HUES6 (cell line): ENCODE measurements around the gene SPAG16.

ENCODE experiments used
- H3K27ac ChIP-seq: 2 replicates; pipeline ENCODE4 v1.7.0; 2013; ENCODE audit warnings: low read depth, mild to moderate bottlenecking, low read length, inconsistent platforms
- H3K27me3 ChIP-seq: 2 replicates; pipeline ENCODE4 v1.6.1; 2013; ENCODE audit warnings: low read length; ENCODE audit not compliant: control insufficient read depth, insufficient read depth
- H3K36me3 ChIP-seq: 2 replicates; pipeline ENCODE4 v1.6.1; 2013; ENCODE audit warnings: low read length; ENCODE audit not compliant: control insufficient read depth, insufficient read depth
- H3K4me1 ChIP-seq: 2 replicates; pipeline ENCODE4 v1.6.1; 2013; ENCODE audit warnings: low read length; ENCODE audit not compliant: control insufficient read depth, insufficient read depth
- H3K4me3 ChIP-seq: 2 replicates; pipeline ENCODE4 v1.5.1; 2013; ENCODE audit warnings: low read depth, low read length
- H3K9ac ChIP-seq: one replicate; pipeline ENCODE4 v1.6.1; 2013; ENCODE audit warnings: mild to moderate bottlenecking, low read length
- H3K9me3 ChIP-seq: 2 replicates; pipeline ENCODE4 v1.6.1; 2013; ENCODE audit warnings: low read depth, low read length; ENCODE audit not compliant: control insufficient read depth, insufficient read depth

Gene SPAG16

DNA sequence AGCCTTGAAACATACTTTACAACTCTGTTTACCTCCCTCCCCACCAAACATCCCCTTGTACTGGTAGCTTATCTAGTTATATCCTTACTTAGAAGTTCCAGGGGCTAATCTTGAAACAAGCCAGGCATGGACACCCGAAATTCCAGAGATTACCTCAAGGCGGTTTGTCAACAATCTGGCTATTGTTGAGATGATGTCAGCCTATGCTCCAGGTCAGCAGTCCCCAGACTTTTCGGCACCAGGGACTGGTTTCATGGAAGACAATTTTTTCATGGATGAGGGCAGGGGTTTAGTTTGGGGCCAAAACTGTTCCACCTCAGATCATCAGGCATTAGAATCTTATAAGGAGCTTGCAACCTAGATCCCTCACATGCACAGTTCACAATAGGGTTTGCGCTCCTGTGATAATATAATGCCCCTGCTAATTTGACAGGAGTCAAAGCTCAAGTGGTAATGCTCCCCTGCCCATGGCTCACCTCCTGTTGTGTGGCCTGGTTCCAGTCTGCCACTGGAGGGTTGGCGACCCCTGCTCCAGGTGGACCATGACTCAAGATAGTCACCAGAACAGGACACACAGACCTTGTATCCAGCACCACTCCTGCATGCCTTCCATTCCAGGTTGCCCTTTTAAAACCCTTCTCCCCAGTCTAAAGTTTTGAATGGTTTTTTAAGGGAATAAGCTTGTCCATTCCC, 171.2 kb downstream of the SPAG16 start:
- Histone ChIP-seq H3K27ac (peak overlapping the region; percentile 13; the same call in 1 of the 2 replicates), H3K4me1 (0 out of 2 replicates have a peak, but pooled peaks cover 3% of the 10 kb centered on the region), H3K27me3 (no peaks in the 10 kb centered on the region), H3K36me3 (no peaks in the 10 kb centered on the region), H3K4me3 (no peak overlapping the region), H3K9me3 (no peaks in the 10 kb centered on the region), H3K9ac (peak overlapping the region; percentile 27)

DNA sequence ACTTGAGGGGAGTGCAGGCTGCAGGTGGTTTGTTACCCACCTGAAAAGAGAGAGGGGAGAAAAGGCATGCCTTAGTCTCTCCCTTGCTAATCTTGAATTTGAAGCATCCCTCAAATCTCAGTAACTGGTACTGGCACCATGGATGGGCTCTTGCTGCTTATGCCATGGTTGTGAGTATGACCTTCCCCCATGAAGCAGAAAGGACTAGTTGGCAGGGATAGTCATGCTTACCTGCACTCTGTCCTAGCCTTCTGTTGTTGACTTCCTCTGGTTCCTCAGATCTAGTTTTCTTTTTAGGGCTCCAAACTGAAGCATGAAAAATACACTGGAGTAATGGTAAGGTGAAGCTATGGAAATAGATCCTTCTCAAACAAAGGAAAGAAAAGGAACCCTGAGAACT, 191.2 kb downstream of the SPAG16 start:
- H3K27ac ChIP-seq: no peak overlapping the region
- H3K4me1 ChIP-seq: no peaks in the 10 kb centered on the region
- no peaks in the 10 kb centered on the region for H3K36me3 ChIP-seq

DNA sequence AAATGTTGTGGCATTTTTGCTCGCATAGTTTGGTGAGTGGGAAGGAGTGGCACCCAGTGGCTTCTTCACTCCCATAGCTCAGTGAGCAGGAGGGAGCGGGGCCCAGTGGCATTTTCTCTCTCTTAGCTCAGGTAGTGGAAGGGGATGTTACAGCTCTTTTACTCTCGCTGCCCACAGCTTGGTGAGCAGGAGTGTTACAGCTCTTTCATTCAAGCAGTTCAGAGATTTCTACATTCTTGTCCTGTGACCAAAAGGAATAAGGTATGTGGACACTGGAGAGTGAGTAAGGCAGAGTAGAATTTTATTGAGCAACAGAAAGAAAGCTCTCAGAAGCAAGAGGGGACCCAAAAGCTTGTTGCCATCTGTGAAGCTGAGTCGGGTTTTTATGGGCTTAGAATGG, 192.4 kb downstream of the SPAG16 start:
- Histone ChIP-seq H3K4me3 (no peak overlapping the region), H3K36me3 (no peaks in the 10 kb centered on the region), H3K27me3 (no peaks in the 10 kb centered on the region), H3K27ac (no peak overlapping the region), H3K9ac (no peak overlapping the region), H3K9me3 (peaks cover 39% of the 10 kb centered on the region), H3K4me1 (no peaks in the 10 kb centered on the region)

More for the DNA sequence above, 191.2 kb downstream of the SPAG16 start:
- Histone ChIP-seq H3K27me3 (no peaks in the 10 kb centered on the region), H3K4me3 (no peak overlapping the region), H3K9me3 (peaks cover 47% of the 10 kb centered on the region), H3K9ac (no peak overlapping the region)

DNA sequence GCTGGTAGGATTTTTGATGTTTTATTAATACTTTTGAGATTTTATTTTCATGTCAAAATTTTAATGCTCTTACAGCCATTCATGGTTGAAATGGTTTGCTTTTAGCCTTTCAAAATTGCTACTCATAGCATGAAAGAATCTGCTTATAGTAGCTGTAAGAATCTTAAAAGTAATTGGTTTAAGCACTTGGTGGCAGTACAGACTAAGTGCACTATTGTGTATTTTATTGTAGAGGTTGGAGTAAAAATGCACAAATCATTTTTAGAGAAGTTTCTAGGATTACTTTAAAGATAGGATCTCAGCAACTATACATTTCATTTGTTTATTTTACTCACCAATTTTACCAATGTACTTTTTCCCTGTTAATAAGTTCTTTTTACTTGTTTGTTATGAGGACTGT, 205.8 kb downstream of the SPAG16 start:
- Histone ChIP-seq H3K36me3 (no peaks in the 10 kb centered on the region), H3K9ac (no peak overlapping the region), H3K4me3 (no peak overlapping the region)

GRCh38 chr2:213491376-213491775, 207.1 kb downstream of the SPAG16 start:
- Histone ChIP-seq H3K36me3 (no peaks in the 10 kb centered on the region), H3K4me1 (no peaks in the 10 kb centered on the region), H3K27ac (no peak overlapping the region), H3K27me3 (no peaks in the 10 kb centered on the region), H3K9me3 (no peaks in the 10 kb centered on the region), H3K9ac (no peak overlapping the region), H3K4me3 (no peak overlapping the region)

More for the DNA sequence above, 205.8 kb downstream of the SPAG16 start:
- H3K27ac ChIP-seq: no peak overlapping the region
- H3K27me3 ChIP-seq: no peaks in the 10 kb centered on the region
- H3K9me3 ChIP-seq: no peaks in the 10 kb centered on the region
- no peaks in the 10 kb centered on the region for H3K4me1 ChIP-seq

GRCh38 chr2:213496226-213496625, 212.0 kb downstream of the SPAG16 start:
- Histone ChIP-seq H3K4me1 (no peaks in the 10 kb centered on the region), H3K9me3 (no peaks in the 10 kb centered on the region), H3K27me3 (no peaks in the 10 kb centered on the region), H3K9ac (no peak overlapping the region), H3K4me3 (no peak overlapping the region), H3K27ac (no peak overlapping the region), H3K36me3 (no peaks in the 10 kb centered on the region)

DNA sequence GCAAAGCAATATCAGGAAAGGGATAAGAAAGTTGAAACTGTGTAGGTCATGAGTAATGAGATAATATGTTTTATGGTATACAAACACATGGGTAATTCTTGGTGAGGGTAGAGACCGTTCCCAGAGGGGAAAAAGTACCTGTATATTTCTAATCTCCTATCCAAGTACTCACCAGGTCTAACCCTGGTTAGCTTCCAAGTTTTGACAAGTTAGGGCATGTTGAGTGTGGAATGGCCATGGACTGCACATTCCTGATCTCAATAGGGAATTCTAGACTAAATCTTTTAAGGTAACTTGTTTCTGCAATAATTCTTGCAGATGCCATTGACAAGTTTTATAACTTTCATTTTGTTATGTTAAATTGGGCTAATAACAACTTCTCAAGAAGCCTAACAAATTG, 216.6 kb downstream of the SPAG16 start:
- no peaks in the 10 kb centered on the region for H3K9me3 ChIP-seq
- no peak overlapping the region for H3K4me3 ChIP-seq
- H3K27ac ChIP-seq: no peak overlapping the region
- H3K36me3 ChIP-seq: no peaks in the 10 kb centered on the region
- no peaks in the 10 kb centered on the region for H3K27me3 ChIP-seq
- no peak overlapping the region for H3K9ac ChIP-seq
- no peaks in the 10 kb centered on the region for H3K4me1 ChIP-seq

GRCh38 chr2:213524164-213524563, 239.9 kb downstream of the SPAG16 start:
- peaks cover 22% of the 10 kb centered on the region for H3K9me3 ChIP-seq
- no peaks in the 10 kb centered on the region for H3K36me3 ChIP-seq
- H3K27ac ChIP-seq: no peak overlapping the region
- H3K4me3 ChIP-seq: no peak overlapping the region
- no peaks in the 10 kb centered on the region for H3K27me3 ChIP-seq
- no peaks in the 10 kb centered on the region for H3K4me1 ChIP-seq
- H3K9ac ChIP-seq: no peak overlapping the region

GRCh38 chr2:213537579-213537978, 253.3 kb downstream of the SPAG16 start:
- no peak overlapping the region for H3K27ac ChIP-seq
- no peaks in the 10 kb centered on the region for H3K4me1 ChIP-seq
- no peaks in the 10 kb centered on the region for H3K9me3 ChIP-seq

GRCh38 chr2:213544940-213545339, 260.7 kb downstream of the SPAG16 start:
- no peaks in the 10 kb centered on the region for H3K36me3 ChIP-seq
- no peak overlapping the region for H3K9ac ChIP-seq
- H3K27me3 ChIP-seq: no peaks in the 10 kb centered on the region
- no peak overlapping the region for H3K27ac ChIP-seq
- 0 out of 2 replicates have a peak, but pooled peaks cover 3% of the 10 kb centered on the region for H3K4me1 ChIP-seq
- H3K4me3 ChIP-seq: no peak overlapping the region
- H3K9me3 ChIP-seq: no peaks in the 10 kb centered on the region

More at GRCh38 chr2:213537579-213537978, 253.3 kb downstream of the SPAG16 start:
- Histone ChIP-seq H3K9ac (no peak overlapping the region), H3K27me3 (no peaks in the 10 kb centered on the region), H3K4me3 (no peak overlapping the region), H3K36me3 (no peaks in the 10 kb centered on the region)

GRCh38 chr2:213545481-213545880, 261.2 kb downstream of the SPAG16 start:
- Histone ChIP-seq H3K9ac (no peak overlapping the region), H3K36me3 (no peaks in the 10 kb centered on the region), H3K9me3 (no peaks in the 10 kb centered on the region), H3K27ac (no peak overlapping the region), H3K27me3 (no peaks in the 10 kb centered on the region), H3K4me1 (0 out of 2 replicates have a peak, but pooled peaks cover 3% of the 10 kb centered on the region), H3K4me3 (no peak overlapping the region)
